ENCODE results near the gene RNPS1.

Gene RNPS1

DNA sequence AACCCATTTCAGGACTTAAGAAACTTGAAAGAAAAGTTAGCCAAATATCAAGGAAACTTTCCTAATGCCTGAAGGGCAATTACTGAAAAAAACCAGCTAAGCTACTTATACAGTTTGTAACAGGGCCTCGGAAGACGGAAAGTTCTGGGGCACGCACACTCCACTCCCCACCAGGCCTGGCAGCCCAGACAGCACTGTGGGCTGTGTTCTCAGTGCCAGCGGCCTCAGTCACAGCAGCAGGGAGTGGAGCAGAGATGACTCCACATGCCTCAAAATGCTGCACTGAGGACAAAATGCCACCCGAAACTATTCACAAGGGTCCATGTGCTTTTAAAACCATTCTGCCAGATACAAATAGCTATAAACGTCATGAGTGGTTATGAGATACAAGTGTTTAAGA lies 10.2 kb downstream of the RNPS1 start:
- TF ChIP-seq POLR2AphosphoS5 (IDR thresholded peaks at IDR 0.05; ENCODE audit: low read depth) (no peak), SPI1 (IDR thresholded peaks at IDR 0.05; ENCODE audit: borderline replicate concordance, low read depth) (no peak), GABPA (IDR thresholded peaks at IDR 0.05; ENCODE audit: low read depth) (no peak)
- TF ChIP-seq, protein P1, sequence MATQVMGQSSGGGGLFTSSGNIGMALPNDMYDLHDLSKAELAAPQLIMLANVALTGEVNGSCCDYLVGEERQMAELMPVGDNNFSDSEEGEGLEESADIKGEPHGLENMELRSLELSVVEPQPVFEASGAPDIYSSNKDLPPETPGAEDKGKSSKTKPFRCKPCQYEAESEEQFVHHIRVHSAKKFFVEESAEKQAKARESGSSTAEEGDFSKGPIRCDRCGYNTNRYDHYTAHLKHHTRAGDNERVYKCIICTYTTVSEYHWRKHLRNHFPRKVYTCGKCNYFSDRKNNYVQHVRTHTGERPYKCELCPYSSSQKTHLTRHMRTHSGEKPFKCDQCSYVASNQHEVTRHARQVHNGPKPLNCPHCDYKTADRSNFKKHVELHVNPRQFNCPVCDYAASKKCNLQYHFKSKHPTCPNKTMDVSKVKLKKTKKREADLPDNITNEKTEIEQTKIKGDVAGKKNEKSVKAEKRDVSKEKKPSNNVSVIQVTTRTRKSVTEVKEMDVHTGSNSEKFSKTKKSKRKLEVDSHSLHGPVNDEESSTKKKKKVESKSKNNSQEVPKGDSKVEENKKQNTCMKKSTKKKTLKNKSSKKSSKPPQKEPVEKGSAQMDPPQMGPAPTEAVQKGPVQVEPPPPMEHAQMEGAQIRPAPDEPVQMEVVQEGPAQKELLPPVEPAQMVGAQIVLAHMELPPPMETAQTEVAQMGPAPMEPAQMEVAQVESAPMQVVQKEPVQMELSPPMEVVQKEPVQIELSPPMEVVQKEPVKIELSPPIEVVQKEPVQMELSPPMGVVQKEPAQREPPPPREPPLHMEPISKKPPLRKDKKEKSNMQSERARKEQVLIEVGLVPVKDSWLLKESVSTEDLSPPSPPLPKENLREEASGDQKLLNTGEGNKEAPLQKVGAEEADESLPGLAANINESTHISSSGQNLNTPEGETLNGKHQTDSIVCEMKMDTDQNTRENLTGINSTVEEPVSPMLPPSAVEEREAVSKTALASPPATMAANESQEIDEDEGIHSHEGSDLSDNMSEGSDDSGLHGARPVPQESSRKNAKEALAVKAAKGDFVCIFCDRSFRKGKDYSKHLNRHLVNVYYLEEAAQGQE (IDR thresholded peaks at IDR 0.05; ENCODE audit: insufficient replicate concordance, low read depth): no peak
- no peak overlapping the region for H3K27ac ChIP-seq (replicated peaks)

DNA sequence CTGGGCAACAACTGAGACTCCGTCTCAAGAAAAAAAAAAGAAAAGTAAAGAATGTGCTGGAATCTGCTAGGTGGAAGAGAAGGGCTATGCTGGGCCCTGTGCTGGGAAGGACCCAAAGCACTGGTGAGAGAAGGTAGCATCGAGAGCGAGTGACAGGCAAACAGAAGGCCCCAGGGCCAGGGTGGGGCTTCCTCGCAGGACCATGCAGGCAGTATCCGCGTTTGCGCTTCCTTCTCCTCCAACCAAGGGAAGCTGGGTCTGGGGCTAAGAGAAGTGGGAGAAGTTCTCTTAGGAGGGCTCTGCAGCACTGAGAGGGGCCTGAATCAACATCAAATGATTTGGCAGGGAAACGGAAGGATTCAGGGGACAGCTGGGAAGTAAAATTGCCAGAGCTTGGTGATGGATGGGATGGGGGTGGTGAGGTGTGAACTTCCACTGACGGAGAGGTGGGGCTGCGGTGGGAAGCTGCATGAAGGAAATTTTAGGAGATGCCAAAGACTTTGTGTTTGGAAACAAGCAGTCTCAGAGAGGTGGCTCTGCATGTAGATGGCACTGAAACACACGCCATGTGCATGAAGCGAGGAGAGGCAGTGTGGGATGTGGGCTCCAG lies 11.3 kb downstream of the RNPS1 start:
- DNase-seq (ENCODE audit: low read depth in 1 of 2, low spot score in 1 of 2): no peak

More for the DNA sequence above, 10.2 kb downstream of the RNPS1 start:
- no peaks in the 10 kb centered on the region for H3K27me3 ChIP-seq (ENCODE audit: insufficient read depth, poor library complexity, severe bottlenecking)
- no peak overlapping the region for H3K4me3 ChIP-seq (replicated peaks; ENCODE audit: insufficient read depth, low read length)
- no peak for DNase-seq (ENCODE audit: low read depth in 1 of 2, low spot score in 1 of 2)

DNA sequence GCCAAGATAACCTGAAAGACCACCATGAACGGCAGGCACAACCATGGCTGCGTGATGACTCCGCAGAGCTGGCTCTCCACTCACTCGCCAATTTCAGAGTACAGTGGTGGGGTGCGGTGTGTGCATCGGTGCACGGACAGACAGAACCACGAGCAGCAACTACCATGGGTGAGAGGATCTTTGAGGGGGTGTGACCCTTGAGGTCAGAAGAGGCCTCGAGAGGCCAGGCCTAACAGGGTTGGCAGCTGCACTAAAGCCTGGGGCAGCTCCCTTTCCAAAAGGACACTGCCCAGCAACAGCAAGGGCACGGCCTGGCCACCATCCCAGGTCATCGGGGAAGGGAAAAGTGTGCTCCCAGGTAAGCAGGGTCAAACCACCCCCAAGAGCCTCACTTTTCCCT lies 14.6 kb downstream of the RNPS1 start:
- no peak overlapping the region for H3K4me3 ChIP-seq (replicated peaks; ENCODE audit: insufficient read depth, low read length)
- no peak for DNase-seq (ENCODE audit: low read depth in 1 of 2, low spot score in 1 of 2)
- H3K27ac ChIP-seq (replicated peaks): no peak overlapping the region
- no peak for TF ChIP-seq SPI1 (IDR thresholded peaks at IDR 0.05; ENCODE audit: borderline replicate concordance, low read depth)
- TF ChIP-seq, protein P2, sequence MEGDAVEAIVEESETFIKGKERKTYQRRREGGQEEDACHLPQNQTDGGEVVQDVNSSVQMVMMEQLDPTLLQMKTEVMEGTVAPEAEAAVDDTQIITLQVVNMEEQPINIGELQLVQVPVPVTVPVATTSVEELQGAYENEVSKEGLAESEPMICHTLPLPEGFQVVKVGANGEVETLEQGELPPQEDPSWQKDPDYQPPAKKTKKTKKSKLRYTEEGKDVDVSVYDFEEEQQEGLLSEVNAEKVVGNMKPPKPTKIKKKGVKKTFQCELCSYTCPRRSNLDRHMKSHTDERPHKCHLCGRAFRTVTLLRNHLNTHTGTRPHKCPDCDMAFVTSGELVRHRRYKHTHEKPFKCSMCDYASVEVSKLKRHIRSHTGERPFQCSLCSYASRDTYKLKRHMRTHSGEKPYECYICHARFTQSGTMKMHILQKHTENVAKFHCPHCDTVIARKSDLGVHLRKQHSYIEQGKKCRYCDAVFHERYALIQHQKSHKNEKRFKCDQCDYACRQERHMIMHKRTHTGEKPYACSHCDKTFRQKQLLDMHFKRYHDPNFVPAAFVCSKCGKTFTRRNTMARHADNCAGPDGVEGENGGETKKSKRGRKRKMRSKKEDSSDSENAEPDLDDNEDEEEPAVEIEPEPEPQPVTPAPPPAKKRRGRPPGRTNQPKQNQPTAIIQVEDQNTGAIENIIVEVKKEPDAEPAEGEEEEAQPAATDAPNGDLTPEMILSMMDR (IDR thresholded peaks at IDR 0.05; ENCODE audit: insufficient read depth, low read length): no peak
- TF ChIP-seq, protein P1 (IDR thresholded peaks at IDR 0.05; ENCODE audit: insufficient replicate concordance, low read depth): no peak
- H3K27me3 ChIP-seq (ENCODE audit: insufficient read depth, poor library complexity, severe bottlenecking): no peaks in the 10 kb centered on the region

More for the DNA sequence above, 11.3 kb downstream of the RNPS1 start:
- TF ChIP-seq, protein P2 (IDR thresholded peaks at IDR 0.05; ENCODE audit: insufficient read depth, low read length): no peak
- TF ChIP-seq SPI1 (IDR thresholded peaks at IDR 0.05; ENCODE audit: borderline replicate concordance, low read depth) (no peak), POLR2AphosphoS5 (IDR thresholded peaks at IDR 0.05; ENCODE audit: low read depth) (no peak), GABPA (IDR thresholded peaks at IDR 0.05; ENCODE audit: low read depth) (no peak)
- TF ChIP-seq, protein P1 (IDR thresholded peaks at IDR 0.05; ENCODE audit: insufficient replicate concordance, low read depth): no peak
- H3K4me3 ChIP-seq (replicated peaks; ENCODE audit: insufficient read depth, low read length): no peak overlapping the region
- no peaks in the 10 kb centered on the region for H3K27me3 ChIP-seq (ENCODE audit: insufficient read depth, poor library complexity, severe bottlenecking)
- H3K27ac ChIP-seq (replicated peaks): no peak overlapping the region
